HG03045 (cell line): Measurements from ENCODE around the gene LILRA5.
"Not testable (repeated sequence)": the region's sequence is repeated elsewhere in the genome, so short reads cannot be mapped to it uniquely, and the experiment has no call there.

Source experiments
- ATAC-seq: cut with Tn5 transposase; IDR thresholded peaks from one replicate; pipeline ENCODE4 v1.9.1; 2021; ENCODE audit warnings: mild to moderate bottlenecking, moderate library complexity; ENCODE audit not compliant: unreplicated experiment

LILRA5 gene

GRCh38 chr19:54335164-54335563, 22.2 kb upstream of the LILRA5 start:
- no peak for ATAC-seq

- no peak for ATAC-seq
Observed at GRCh38 chr19:54333586-54334298, 20.8 kb upstream of the LILRA5 start.

- no peak for ATAC-seq
Observed at GRCh38 chr19:54332149-54332548, 19.2 kb upstream of the LILRA5 start.

- ATAC-seq, result no peak
Observed at GRCh38 chr19:54331626-54332025, 18.7 kb upstream of the LILRA5 start.

- ATAC-seq, result no peak
Observed at GRCh38 chr19:54329476-54330165, 16.7 kb upstream of the LILRA5 start.

- ATAC-seq, result not testable (repeated sequence)
Observed at GRCh38 chr19:54328781-54329180, 15.8 kb upstream of the LILRA5 start.

GRCh38 chr19:54325631-54326030, 12.7 kb upstream of the LILRA5 start:
- ATAC-seq, result no peak

GRCh38 chr19:54325194-54325621, 12.2 kb upstream of the LILRA5 start:
- no peak for ATAC-seq

GRCh38 chr19:54324071-54324470, 11.1 kb upstream of the LILRA5 start:
- ATAC-seq, result no peak

GRCh38 chr19:54322934-54323333, 10.0 kb upstream of the LILRA5 start:
- not testable (repeated sequence) for ATAC-seq

GRCh38 chr19:54322295-54322694, 9.3 kb upstream of the LILRA5 start:
- not testable (repeated sequence) for ATAC-seq

GRCh38 chr19:54319892-54320670, 7.1 kb upstream of the LILRA5 start:
- no peak for ATAC-seq

- ATAC-seq, result no peak
Observed at GRCh38 chr19:54319049-54319448, 6.1 kb upstream of the LILRA5 start.

GRCh38 chr19:54317965-54318240, 4.9 kb upstream of the LILRA5 start:
- ATAC-seq, result no peak

GRCh38 chr19:54317108-54317964, 4.4 kb upstream of the LILRA5 start:
- ATAC-seq, result no peak

GRCh38 chr19:54316746-54317107, 3.8 kb upstream of the LILRA5 start:
- no peak for ATAC-seq

GRCh38 chr19:54315956-54316355, 3.0 kb upstream of the LILRA5 start:
- no peak for ATAC-seq

GRCh38 chr19:54312011-54312410, 955 bp downstream of the LILRA5 start:
- no peak for ATAC-seq

GRCh38 chr19:54311486-54311885, 1.5 kb downstream of the LILRA5 start:
- ATAC-seq, result no peak

GRCh38 chr19:54310543-54310942, 2.4 kb downstream of the LILRA5 start:
- ATAC-seq, result no peak

GRCh38 chr19:54309811-54310210, 3.2 kb downstream of the LILRA5 start:
- ATAC-seq, result no peak
